OCI-LY3 (cell line): ENCODE data around the gene SDK1.

ENCODE experiments used
- H2AFZ ChIP-seq: fragments of 200-600, 300-600 bp; shearing (Covaris generic); 2 replicates; pipeline ENCODE4 v1.6.0; 2014; ENCODE audit warnings: antibody characterized with exemption, low read depth, low read length
- H3K27ac ChIP-seq: fragments of 200-600, 300-600 bp; sonication (generic); 2 replicates; pipeline ENCODE4 v1.5.1; 2014; ENCODE audit warnings: mild to moderate bottlenecking, low read length, moderate library complexity, mixed read lengths
- H3K27me3 ChIP-seq: fragments of 200-600, 300-600 bp; sonication (generic); 2 replicates; pipeline ENCODE4 v1.6.1; 2014; ENCODE audit warnings: low read depth, low read length, mixed read lengths
- H3K36me3 ChIP-seq: fragments of 200-600, 300-600 bp; sonication (generic); replicated peaks from 2 replicates; pipeline ENCODE3; 2014; ENCODE audit warnings: low read depth, low read length, mixed read lengths
- H3K4me1 ChIP-seq: fragments of 300-600, 200-600 bp; sonication (generic); 2 replicates; pipeline ENCODE4 v1.6.1; 2014; ENCODE audit warnings: low read length, mixed read lengths
- H3K4me2 ChIP-seq: fragments of 200-600, 300-600 bp; sonication (generic); 2 replicates; pipeline ENCODE4 v1.6.1; 2014; ENCODE audit warnings: low read length, mixed read lengths
- H3K4me3 ChIP-seq: fragments of 300-600, 200-600 bp; sonication (generic); 2 replicates; pipeline ENCODE4 v1.5.1; 2014; ENCODE audit warnings: antibody characterized with exemption, mild to moderate bottlenecking, low read length, moderate library complexity
- H3K79me2 ChIP-seq: fragments of 300-600, 200-600 bp; shearing (Covaris generic); 2 replicates; pipeline ENCODE4 v1.6.1; 2014; ENCODE audit warnings: mild to moderate bottlenecking, low read length, mixed read lengths
- H3K9ac ChIP-seq: fragments of 300-600, 200-600 bp; shearing (Covaris generic); 2 replicates; pipeline ENCODE4 v1.6.0; 2014; ENCODE audit warnings: mild to moderate bottlenecking, low read length, moderate library complexity
- H3K9me3 ChIP-seq: fragments of 200-600, 300-600 bp; shearing (Covaris generic); 2 replicates; pipeline ENCODE4 v1.6.1; 2014; ENCODE audit warnings: low read length, mixed read lengths; ENCODE audit not compliant: insufficient read depth
- H4K20me1 ChIP-seq: fragments of 200-600, 300-600 bp; sonication (generic); 2 replicates; pipeline ENCODE4 v1.6.1; 2016; ENCODE audit warnings: low read length, mixed read lengths; ENCODE audit not compliant: insufficient read depth
- CTCF ChIP-seq: fragments of 200-600, 300-600 bp; sonication (generic); IDR thresholded peaks from 2 replicates; pipeline ENCODE4 v1.5.1; 2014; ENCODE audit warnings: antibody characterized with exemption, low read length, low read depth
- EZH2phosphoT487 ChIP-seq: fragments of 200-600 bp; shearing (Covaris generic); IDR thresholded peaks from 2 replicates; pipeline ENCODE4 v1.6.1; 2018; ENCODE audit warnings: antibody characterized with exemption, mixed run types, low read depth

SDK1 gene

GRCh38 chr7:3495530-3495929 lies 194.5 kb downstream of the SDK1 start:
- Histone ChIP-seq H2AFZ (no peak overlapping the region), H3K9me3 (no peaks in the 10 kb centered on the region), H3K27me3 (no peaks in the 10 kb centered on the region), H3K9ac (no peak overlapping the region), H3K36me3 (no peaks in the 10 kb centered on the region), H3K4me1 (no peaks in the 10 kb centered on the region), H3K4me2 (no peak overlapping the region), H4K20me1 (no peaks in the 10 kb centered on the region), H3K27ac (no peak overlapping the region), H3K4me3 (no peak overlapping the region), H3K79me2 (no peaks in the 10 kb centered on the region)
- no peak for TF ChIP-seq CTCF
- TF ChIP-seq EZH2phosphoT487 = no peak

DNA sequence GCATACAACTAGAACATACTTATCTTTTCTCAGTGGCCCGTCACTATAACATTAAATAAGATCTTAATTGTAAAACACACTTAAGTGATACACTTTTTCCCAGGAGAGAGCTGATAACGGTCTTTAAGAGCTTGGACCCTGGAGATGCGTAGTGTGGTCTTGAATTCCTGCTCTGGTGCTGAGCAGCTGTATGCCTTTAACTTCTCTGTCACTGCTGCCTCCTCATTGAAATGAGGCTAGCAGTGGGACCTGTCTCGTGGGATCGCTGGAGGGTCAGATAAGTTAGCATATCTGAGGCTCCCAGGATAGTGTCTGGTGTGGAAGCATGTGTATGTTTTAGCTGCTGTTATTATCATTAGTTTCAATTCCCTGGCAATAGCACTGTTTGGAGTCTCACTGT lies 194.9 kb downstream of the SDK1 start:
- H3K27me3 ChIP-seq = no peaks in the 10 kb centered on the region
- H2AFZ ChIP-seq = no peak overlapping the region
- H3K36me3 ChIP-seq = no peaks in the 10 kb centered on the region
- TF ChIP-seq CTCF (no peak), EZH2phosphoT487 (no peak)
- no peak overlapping the region for H3K9ac ChIP-seq
- H3K4me2 ChIP-seq = no peak overlapping the region
- no peak overlapping the region for H3K27ac ChIP-seq
- H4K20me1 ChIP-seq = no peaks in the 10 kb centered on the region
- H3K4me3 ChIP-seq = no peak overlapping the region
- no peaks in the 10 kb centered on the region for H3K4me1 ChIP-seq
- no peaks in the 10 kb centered on the region for H3K9me3 ChIP-seq
- no peaks in the 10 kb centered on the region for H3K79me2 ChIP-seq

GRCh38 chr7:3497796-3498195 lies 196.7 kb downstream of the SDK1 start:
- H3K4me2 ChIP-seq = no peak overlapping the region
- H3K27me3 ChIP-seq = no peaks in the 10 kb centered on the region
- H3K79me2 ChIP-seq = no peaks in the 10 kb centered on the region
- H3K9ac ChIP-seq = no peak overlapping the region
- H4K20me1 ChIP-seq = no peaks in the 10 kb centered on the region
- no peak overlapping the region for H2AFZ ChIP-seq
- TF ChIP-seq EZH2phosphoT487 (no peak), CTCF (no peak)
- H3K4me1 ChIP-seq = no peaks in the 10 kb centered on the region
- H3K4me3 ChIP-seq = no peak overlapping the region
- no peaks in the 10 kb centered on the region for H3K36me3 ChIP-seq
- no peaks in the 10 kb centered on the region for H3K9me3 ChIP-seq
- H3K27ac ChIP-seq = no peak overlapping the region

- H3K27ac ChIP-seq = no peak overlapping the region
- H3K4me3 ChIP-seq = no peak overlapping the region
- H4K20me1 ChIP-seq = no peaks in the 10 kb centered on the region
- no peaks in the 10 kb centered on the region for H3K36me3 ChIP-seq
- H2AFZ ChIP-seq = no peak overlapping the region
- H3K4me1 ChIP-seq = no peaks in the 10 kb centered on the region
- H3K9ac ChIP-seq = no peak overlapping the region
- no peaks in the 10 kb centered on the region for H3K79me2 ChIP-seq
- TF ChIP-seq CTCF (no peak), EZH2phosphoT487 (no peak)
- no peak overlapping the region for H3K4me2 ChIP-seq
- no peaks in the 10 kb centered on the region for H3K27me3 ChIP-seq
- H3K9me3 ChIP-seq = no peaks in the 10 kb centered on the region
These were observed 200.6 kb downstream of the SDK1 start for GRCh38 chr7:3501671-3502070.
